HG03025 (cell line): Measurements from ENCODE around the gene SLC12A3.
A peak's percentile ranks its signal among the peaks of the same experiment; 100 is the strongest.
"Not testable (repeated sequence)": the region's sequence is repeated elsewhere in the genome, so short reads cannot be mapped to it uniquely, and the experiment has no call there.

Source experiments
- ATAC-seq: cut with Tn5 transposase; IDR thresholded peaks from one replicate; pipeline ENCODE4 v1.9.1; 2021; ENCODE audit warnings: mild to moderate bottlenecking, moderate library complexity; ENCODE audit not compliant: unreplicated experiment, low FRiP score

SLC12A3 gene

GRCh38 chr16:56914896-56915295 lies 49.9 kb downstream of the SLC12A3 start:
- no peak for ATAC-seq

GRCh38 chr16:56915336-56916119 lies 50.5 kb downstream of the SLC12A3 start:
- ATAC-seq: no peak

GRCh38 chr16:56916571-56917403 lies 51.8 kb downstream of the SLC12A3 start:
- no peak for ATAC-seq

GRCh38 chr16:56918467-56919012 lies 53.5 kb downstream of the SLC12A3 start:
- no peak for ATAC-seq

GRCh38 chr16:56919099-56919800 lies 54.2 kb downstream of the SLC12A3 start:
- ATAC-seq: no peak

GRCh38 chr16:56921571-56921970 lies 56.6 kb downstream of the SLC12A3 start:
- no peak for ATAC-seq

- no peak for ATAC-seq
Observed at GRCh38 chr16:56923481-56924091, 58.6 kb downstream of the SLC12A3 start.

- no peak for ATAC-seq
Observed at GRCh38 chr16:56927471-56927870, 62.5 kb downstream of the SLC12A3 start.

- ATAC-seq: no peak
Observed at GRCh38 chr16:56929639-56930038, 64.6 kb downstream of the SLC12A3 start.

GRCh38 chr16:56930486-56931270 lies 65.7 kb downstream of the SLC12A3 start:
- ATAC-seq: no peak

- ATAC-seq: peak; percentile 36
Observed at GRCh38 chr16:56931271-56931891, 66.4 kb downstream of the SLC12A3 start.

GRCh38 chr16:56931892-56932720 lies 67.1 kb downstream of the SLC12A3 start, which contains the start of gene HERPUD1:
Gene HERPUD1 (plus strand): TSS chr16:56932142. CDS start chr16:56932245, 103 bp downstream.
- ATAC-seq: peak; percentile 84

- ATAC-seq: peak; percentile 6
Observed at GRCh38 chr16:56932721-56933619, 68.0 kb downstream of the SLC12A3 start.

GRCh38 chr16:56933828-56934598 lies 69.0 kb downstream of the SLC12A3 start:
- no peak for ATAC-seq

GRCh38 chr16:56934599-56935145 lies 69.7 kb downstream of the SLC12A3 start:
- not testable (repeated sequence) for ATAC-seq

GRCh38 chr16:56935201-56935600 lies 70.2 kb downstream of the SLC12A3 start:
- no peak for ATAC-seq
